Measurements from ENCODE around the gene CCNJ.
A peak's percentile ranks its signal among the peaks of the same experiment; 100 is the strongest.
"Not testable (repeated sequence)": the region's sequence is repeated elsewhere in the genome, so short reads cannot be mapped to it uniquely, and the experiment has no call there.

The CCNJ gene

GRCh38 chr10:96043033-96043892 is at the start of gene CCNJ:
Gene CCNJ, plus strand, starts transcription at chr10:96043583. Its CDS starts 811 bp downstream, at chr10:96044394.
- peaks cover 38% of the 10 kb centered on the region for H3K36me3 ChIP-seq (ENCODE audit: control insufficient read depth, low read length)
- no peaks in the 10 kb centered on the region for H3F3A ChIP-seq (ENCODE audit: control insufficient read depth, insufficient read depth)
- H3K27me3 ChIP-seq (ENCODE audit: control insufficient read depth, low read length): no peaks in the 10 kb centered on the region
- no peaks in the 10 kb centered on the region for H3K9me2 ChIP-seq (replicated peaks; ENCODE audit: control insufficient read depth, low read length)
- H3K79me2 ChIP-seq (ENCODE audit: control insufficient read depth, low read length): peaks cover 56% of the 10 kb centered on the region
- no peaks in the 10 kb centered on the region for H3K9me3 ChIP-seq (ENCODE audit: control insufficient read depth, insufficient read depth, low read length)
- H3K4me1 ChIP-seq (ENCODE audit: control insufficient read depth, low read length): peaks cover 46% of the 10 kb centered on the region
- peaks cover 4% of the 10 kb centered on the region; the same call in 1 of the 2 replicates for H4K20me1 ChIP-seq (ENCODE audit: control insufficient read depth, insufficient read depth, low read depth, low read length)
- H3K27ac ChIP-seq (ENCODE audit: low read depth, low read length): peak within 1 kb of the TSS; percentile 31
- H3K4me3 ChIP-seq (ENCODE audit: low read length): peak within 1 kb of the TSS; percentile 95
- TF ChIP-seq EZH2phosphoT487 (IDR thresholded peaks at IDR 0.05; ENCODE audit: borderline replicate concordance, low read length): no peak
- TF ChIP-seq CTCF (IDR thresholded peaks at IDR 0.05; ENCODE audit: low read depth, low read length, poor library complexity, severe bottlenecking): no peak
- H3K4me2 ChIP-seq (ENCODE audit: low read length): peak within 1 kb of the TSS; percentile 69

GRCh38 chr10:95994376-95994775 is 49.0 kb upstream of the CCNJ start:
- not testable (repeated sequence) for H3K9me2 ChIP-seq (replicated peaks; ENCODE audit: control insufficient read depth, low read length); H3K4me1 ChIP-seq (ENCODE audit: control insufficient read depth, low read length); H3K27me3 ChIP-seq (ENCODE audit: control insufficient read depth, low read length); H3K79me2 ChIP-seq (ENCODE audit: control insufficient read depth, low read length); H4K20me1 ChIP-seq (ENCODE audit: control insufficient read depth, insufficient read depth, low read depth, low read length); H3K4me2 ChIP-seq (ENCODE audit: low read length); H3F3A ChIP-seq (ENCODE audit: control insufficient read depth, insufficient read depth); H3K4me3 ChIP-seq (ENCODE audit: low read length); H3K36me3 ChIP-seq (ENCODE audit: control insufficient read depth, low read length); H3K27ac ChIP-seq (ENCODE audit: low read depth, low read length); H3K9me3 ChIP-seq (ENCODE audit: control insufficient read depth, insufficient read depth, low read length)

- Histone ChIP-seq H3K27me3 (ENCODE audit: control insufficient read depth, low read length) (no peaks in the 10 kb centered on the region), H4K20me1 (ENCODE audit: control insufficient read depth, insufficient read depth, low read depth, low read length) (no peaks in the 10 kb centered on the region), H3K4me3 (ENCODE audit: low read length) (no peak overlapping the region), H3K9me2 (replicated peaks; ENCODE audit: control insufficient read depth, low read length) (no peaks in the 10 kb centered on the region), H3K79me2 (ENCODE audit: control insufficient read depth, low read length) (no peaks in the 10 kb centered on the region), H3K27ac (ENCODE audit: low read depth, low read length) (no peak overlapping the region), H3K9me3 (ENCODE audit: control insufficient read depth, insufficient read depth, low read length) (no peaks in the 10 kb centered on the region), H3K4me2 (ENCODE audit: low read length) (no peak overlapping the region), H3F3A (ENCODE audit: control insufficient read depth, insufficient read depth) (no peaks in the 10 kb centered on the region), H3K36me3 (ENCODE audit: control insufficient read depth, low read length) (no peaks in the 10 kb centered on the region), H3K4me1 (ENCODE audit: control insufficient read depth, low read length) (peaks cover 7% of the 10 kb centered on the region)
- TF ChIP-seq EZH2phosphoT487 (IDR thresholded peaks at IDR 0.05; ENCODE audit: borderline replicate concordance, low read length) (no peak), CTCF (IDR thresholded peaks at IDR 0.05; ENCODE audit: low read depth, low read length, poor library complexity, severe bottlenecking) (no peak)
Observed at GRCh38 chr10:95998255-95998784, 45.1 kb upstream of the CCNJ start.

- H4K20me1 ChIP-seq (ENCODE audit: control insufficient read depth, insufficient read depth, low read depth, low read length): no peaks in the 10 kb centered on the region
- no peak for TF ChIP-seq EZH2phosphoT487 (IDR thresholded peaks at IDR 0.05; ENCODE audit: borderline replicate concordance, low read length)
- no peaks in the 10 kb centered on the region for H3K36me3 ChIP-seq (ENCODE audit: control insufficient read depth, low read length)
- H3K4me2 ChIP-seq (ENCODE audit: low read length): no peak overlapping the region
- H3K4me3 ChIP-seq (ENCODE audit: low read length): no peak overlapping the region
- no peaks in the 10 kb centered on the region for H3K4me1 ChIP-seq (ENCODE audit: control insufficient read depth, low read length)
- no peaks in the 10 kb centered on the region for H3K27me3 ChIP-seq (ENCODE audit: control insufficient read depth, low read length)
- no peaks in the 10 kb centered on the region for H3K79me2 ChIP-seq (ENCODE audit: control insufficient read depth, low read length)
- H3K9me3 ChIP-seq (ENCODE audit: control insufficient read depth, insufficient read depth, low read length): no peaks in the 10 kb centered on the region
- no peaks in the 10 kb centered on the region for H3F3A ChIP-seq (ENCODE audit: control insufficient read depth, insufficient read depth)
- H3K9me2 ChIP-seq (replicated peaks; ENCODE audit: control insufficient read depth, low read length): no peaks in the 10 kb centered on the region
- no peak overlapping the region for H3K27ac ChIP-seq (ENCODE audit: low read depth, low read length)
Observed at GRCh38 chr10:96013956-96014355, 29.4 kb upstream of the CCNJ start.

All from DOHH2 (cell line).